GM10266 (cell line): Measurements from ENCODE around the gene PLBD2.

Source experiments
- DNase-seq: peaks from one replicate; pipeline ENCODE4 v3.0.0; 2012; ENCODE audit errors: extremely low spot score
- TF ChIP-seq, protein P1 (sequence below): IDR thresholded peaks from 2 replicates; pipeline ENCODE4 v1.5.1; 2012; ENCODE audit warnings: mild to moderate bottlenecking, low read depth; ENCODE audit not compliant: control insufficient read depth, insufficient read depth; ENCODE audit errors: missing control alignments

Gene PLBD2

DNA sequence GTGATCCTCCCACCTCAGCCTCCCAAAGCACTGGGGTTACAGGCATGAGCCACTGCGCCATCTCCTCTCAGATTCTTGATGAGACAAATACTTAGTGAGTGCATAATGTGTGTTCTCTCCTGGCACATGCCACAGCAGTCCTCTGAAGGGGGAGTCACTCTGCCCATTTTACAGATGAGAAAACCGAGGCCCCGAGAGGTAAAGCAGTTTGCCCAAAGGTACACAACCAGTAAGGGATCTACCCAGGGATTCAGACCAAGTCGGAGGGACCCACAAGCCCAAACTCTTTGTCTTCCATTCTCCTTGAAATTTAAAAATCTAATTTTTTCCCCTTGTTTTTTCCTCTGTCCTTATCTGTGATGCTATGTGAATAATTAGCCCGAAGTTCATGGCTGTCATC is 6.3 kb downstream of the PLBD2 start:
- TF ChIP-seq, protein P1, sequence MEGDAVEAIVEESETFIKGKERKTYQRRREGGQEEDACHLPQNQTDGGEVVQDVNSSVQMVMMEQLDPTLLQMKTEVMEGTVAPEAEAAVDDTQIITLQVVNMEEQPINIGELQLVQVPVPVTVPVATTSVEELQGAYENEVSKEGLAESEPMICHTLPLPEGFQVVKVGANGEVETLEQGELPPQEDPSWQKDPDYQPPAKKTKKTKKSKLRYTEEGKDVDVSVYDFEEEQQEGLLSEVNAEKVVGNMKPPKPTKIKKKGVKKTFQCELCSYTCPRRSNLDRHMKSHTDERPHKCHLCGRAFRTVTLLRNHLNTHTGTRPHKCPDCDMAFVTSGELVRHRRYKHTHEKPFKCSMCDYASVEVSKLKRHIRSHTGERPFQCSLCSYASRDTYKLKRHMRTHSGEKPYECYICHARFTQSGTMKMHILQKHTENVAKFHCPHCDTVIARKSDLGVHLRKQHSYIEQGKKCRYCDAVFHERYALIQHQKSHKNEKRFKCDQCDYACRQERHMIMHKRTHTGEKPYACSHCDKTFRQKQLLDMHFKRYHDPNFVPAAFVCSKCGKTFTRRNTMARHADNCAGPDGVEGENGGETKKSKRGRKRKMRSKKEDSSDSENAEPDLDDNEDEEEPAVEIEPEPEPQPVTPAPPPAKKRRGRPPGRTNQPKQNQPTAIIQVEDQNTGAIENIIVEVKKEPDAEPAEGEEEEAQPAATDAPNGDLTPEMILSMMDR: no peak
- no peak for DNase-seq

DNA sequence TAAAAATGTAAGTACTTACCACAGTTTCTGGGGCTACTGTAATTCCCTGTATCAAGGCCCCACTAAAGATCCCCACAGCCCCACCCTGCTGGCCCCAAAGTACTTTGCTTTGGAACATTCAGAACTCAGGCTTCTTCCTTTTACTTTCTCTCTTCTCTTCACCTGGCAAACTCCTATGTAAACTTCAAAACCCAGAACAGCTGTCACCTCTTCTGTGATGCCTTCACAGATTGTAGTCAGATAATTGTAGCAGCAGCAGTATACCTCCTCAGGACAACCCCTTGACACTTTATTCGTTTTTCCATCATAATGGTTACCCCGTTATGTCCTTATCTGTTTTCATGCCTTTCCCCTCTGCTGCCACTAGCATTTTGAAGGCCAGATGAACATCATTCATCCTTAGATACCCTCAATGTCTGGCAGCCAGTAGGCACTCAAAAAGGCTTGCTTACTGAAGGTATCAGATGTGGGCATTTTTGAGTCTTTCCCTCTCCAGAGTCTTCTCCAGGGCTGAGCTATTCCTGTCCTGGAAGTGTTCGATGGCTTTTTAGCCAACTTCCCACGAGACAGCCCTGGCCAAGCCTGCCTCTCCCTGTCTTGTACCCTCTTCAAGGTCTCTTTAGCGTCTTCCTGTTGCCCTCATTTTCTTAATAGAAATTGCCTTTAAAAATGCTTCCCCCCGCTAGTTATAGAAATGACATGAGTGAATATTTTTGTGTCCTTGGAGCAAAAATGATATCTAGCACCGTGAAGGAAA is 7.4 kb downstream of the PLBD2 start:
- DNase-seq: no peak
- TF ChIP-seq, protein P1: no peak

DNA sequence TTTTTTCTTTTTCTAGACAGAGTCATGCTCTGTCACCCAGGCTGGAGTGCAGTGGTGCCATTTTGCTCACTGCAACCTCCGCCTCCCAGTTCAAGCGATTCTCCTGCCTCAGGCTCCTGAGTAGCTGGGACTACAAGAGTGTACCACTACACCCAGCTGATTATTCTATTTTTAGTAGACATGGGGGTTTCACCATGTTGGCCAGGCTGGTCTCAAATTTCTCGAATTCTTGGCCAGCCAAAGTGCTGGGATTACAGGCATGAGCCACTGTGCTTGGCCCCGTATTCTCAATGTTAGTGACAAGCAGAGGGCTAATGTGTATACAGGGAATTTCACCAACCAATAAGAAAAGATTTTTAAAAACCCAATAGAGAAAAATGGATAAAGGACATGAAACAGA is 8.4 kb downstream of the PLBD2 start:
- no peak for DNase-seq
- TF ChIP-seq, protein P1: no peak

DNA sequence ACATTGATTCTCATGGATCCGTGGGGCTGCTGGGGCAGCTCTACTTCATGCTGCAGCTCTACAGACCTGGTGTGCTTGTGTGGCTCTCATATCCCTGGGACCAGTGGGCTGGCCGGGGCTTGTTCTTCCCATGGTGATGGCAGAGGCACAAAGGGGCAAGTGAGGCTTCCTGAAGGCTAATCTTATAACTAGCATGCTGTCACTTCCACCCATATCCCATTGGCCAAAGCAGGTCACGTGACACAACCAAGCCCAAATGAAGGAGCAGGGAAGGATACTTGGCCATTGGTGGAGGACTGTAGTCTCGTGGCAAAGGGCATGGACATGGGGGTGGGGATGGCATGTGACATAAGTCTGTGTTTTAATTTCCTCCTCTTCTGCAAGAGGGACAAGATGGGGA is 9.9 kb downstream of the PLBD2 start:
- TF ChIP-seq, protein P1: no peak
- no peak for DNase-seq

DNA sequence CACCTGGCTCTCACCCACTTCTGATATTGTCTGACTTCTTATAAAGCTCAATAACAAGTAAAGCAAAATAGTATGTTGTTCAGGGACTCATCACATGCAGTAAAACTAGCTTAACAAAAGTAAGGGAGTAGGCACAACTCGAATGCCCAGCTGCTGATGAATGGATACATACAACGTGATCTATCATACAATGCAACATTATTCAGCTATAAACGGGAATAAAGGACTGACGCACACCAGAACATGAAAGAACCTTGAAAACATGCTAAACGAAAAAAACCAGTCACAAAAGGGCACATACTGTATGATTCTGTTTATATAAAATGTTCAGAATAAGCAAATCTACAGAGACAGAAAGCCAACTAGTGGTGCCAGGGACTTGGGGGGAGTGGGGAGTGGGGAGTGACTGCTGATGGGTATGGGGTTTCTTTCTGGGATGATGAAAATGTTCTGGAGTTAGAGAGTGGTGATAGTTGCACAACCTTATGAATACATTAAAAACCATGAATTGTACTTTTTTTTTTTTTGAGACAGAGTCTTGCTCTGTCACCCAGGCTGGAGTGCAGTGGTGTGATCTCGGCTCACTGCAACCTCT is 11.1 kb downstream of the PLBD2 start:
- TF ChIP-seq, protein P1: no peak
- no peak for DNase-seq

DNA sequence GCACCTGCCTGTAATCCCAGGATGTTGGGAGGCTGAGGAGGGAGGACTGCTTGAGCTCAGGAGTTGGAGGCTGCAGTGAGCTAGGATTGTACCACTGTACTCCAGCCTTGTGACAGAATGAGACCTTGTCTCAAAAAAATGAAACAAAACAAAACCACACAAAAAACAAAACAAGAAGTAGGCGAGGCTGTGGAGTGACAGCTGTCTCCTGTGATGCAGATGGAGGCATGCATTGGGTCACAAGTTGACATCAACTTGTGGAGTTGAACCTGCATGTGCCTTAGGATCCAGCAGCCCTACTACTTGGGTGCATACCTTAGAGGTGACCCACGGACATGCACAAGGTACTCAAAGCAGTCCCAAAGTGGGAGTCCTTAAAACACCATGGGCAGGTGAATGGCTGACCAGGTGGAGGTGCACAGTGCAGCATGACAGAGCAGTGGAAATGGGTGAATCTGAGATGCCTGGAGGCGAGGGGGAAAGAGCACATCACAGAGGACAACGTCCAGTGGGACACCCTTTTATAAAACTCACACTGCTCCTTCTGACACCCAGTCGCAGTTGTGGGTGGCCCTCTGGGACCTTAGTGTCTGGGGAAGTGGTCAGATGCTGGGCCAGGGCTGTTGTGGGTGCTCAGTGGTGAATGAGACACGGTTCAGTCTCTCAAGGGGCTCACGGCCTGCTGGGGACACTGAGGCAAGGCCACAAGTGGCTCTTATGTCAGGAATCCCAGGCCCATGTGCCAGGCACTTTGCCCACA is 12.7 kb downstream of the PLBD2 start:
- TF ChIP-seq, protein P1: no peak
- DNase-seq: no peak
